ENCODE data around the gene DKK1. TPM values are rescaled to one million over a fixed set of nuclear protein-coding genes. Genes with fewer than 3 reads are reported as not detected.
"Not testable (repeated sequence)": the region's sequence is repeated elsewhere in the genome, so short reads cannot be mapped to it uniquely, and the experiment has no call there.

Gene DKK1
- total RNA-seq, 2 donors from 2014 or later = 0.82 TPM; not detected in 1

DNA sequence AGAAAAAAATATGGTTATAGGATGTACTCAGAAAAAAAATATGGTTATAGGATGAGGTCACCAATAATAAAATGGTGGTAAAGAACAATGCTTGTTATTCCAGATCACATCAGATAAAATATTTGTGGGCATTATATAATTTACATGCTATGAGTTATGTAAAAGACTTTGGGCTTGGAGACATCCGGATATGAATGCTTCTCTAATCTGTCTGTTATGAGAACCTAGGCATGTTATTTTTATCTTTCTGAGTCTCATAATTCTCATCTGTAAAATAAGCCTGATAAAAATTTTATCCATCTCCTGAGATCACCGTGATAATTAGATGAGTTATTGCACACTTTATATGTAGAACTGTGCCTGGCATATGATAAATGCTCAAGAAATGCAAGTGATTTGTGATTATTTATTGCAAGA lies 37.8 kb downstream of the DKK1 start:
- TF ChIP-seq, protein P1, sequence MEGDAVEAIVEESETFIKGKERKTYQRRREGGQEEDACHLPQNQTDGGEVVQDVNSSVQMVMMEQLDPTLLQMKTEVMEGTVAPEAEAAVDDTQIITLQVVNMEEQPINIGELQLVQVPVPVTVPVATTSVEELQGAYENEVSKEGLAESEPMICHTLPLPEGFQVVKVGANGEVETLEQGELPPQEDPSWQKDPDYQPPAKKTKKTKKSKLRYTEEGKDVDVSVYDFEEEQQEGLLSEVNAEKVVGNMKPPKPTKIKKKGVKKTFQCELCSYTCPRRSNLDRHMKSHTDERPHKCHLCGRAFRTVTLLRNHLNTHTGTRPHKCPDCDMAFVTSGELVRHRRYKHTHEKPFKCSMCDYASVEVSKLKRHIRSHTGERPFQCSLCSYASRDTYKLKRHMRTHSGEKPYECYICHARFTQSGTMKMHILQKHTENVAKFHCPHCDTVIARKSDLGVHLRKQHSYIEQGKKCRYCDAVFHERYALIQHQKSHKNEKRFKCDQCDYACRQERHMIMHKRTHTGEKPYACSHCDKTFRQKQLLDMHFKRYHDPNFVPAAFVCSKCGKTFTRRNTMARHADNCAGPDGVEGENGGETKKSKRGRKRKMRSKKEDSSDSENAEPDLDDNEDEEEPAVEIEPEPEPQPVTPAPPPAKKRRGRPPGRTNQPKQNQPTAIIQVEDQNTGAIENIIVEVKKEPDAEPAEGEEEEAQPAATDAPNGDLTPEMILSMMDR (IDR thresholded peaks at IDR 0.05) = no peak
- no peak overlapping the region for H3K4me3 ChIP-seq
- intact Hi-C loops (cut with DNase I) = no loop called here
- no peaks in the 10 kb centered on the region for H3K27me3 ChIP-seq
- H3K9me3 ChIP-seq = no peaks in the 10 kb centered on the region
- no peak overlapping the region for H3K9ac ChIP-seq (ENCODE audit: low read depth in 2 of 2, low read length in 2 of 2)
- H3K36me3 ChIP-seq = no peaks in the 10 kb centered on the region
- H3K4me1 ChIP-seq = no peaks in the 10 kb centered on the region
- no peak for DNase-seq
- no peak overlapping the region for H3K27ac ChIP-seq

DNA sequence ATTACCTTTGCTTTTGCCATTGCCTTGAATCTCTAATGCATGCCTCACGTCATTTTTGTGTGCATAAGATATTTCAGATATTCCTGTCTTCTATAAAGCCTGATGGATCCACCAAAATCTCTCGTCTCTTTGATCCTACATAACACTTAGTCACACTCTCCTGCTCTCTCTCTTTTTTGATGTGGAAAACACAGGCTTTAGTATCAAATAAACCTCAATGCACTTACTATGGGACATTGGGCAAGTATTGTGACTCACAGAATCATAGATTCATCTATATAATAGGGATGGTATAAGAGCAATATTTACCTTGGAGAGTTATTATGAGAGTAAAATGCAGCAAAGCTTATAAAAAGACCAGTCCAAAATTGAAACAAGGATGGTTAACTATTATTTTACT lies 39.1 kb downstream of the DKK1 start:
- intact Hi-C loops (cut with DNase I) = no loop called here
- DNase-seq = no peak

DNA sequence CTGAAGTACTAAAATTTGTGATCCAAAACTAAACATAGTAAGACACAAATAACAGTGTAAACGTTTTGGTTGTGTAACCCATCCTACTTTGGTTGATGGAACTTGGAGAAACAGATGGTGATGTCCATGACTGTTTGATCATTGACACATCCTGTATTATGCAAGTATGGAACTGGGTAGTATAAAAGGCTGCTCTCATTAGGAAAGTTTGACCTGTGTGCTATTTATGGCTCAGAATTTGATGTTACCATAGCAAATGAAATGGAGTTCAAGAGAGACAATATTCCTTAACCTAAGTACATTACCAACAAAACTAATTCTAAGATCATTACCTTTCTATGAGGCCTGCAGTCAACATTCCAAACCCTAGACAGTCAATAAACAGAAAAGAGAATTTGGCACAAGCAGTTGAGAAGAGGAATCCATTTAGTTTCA lies 39.9 kb downstream of the DKK1 start:
- H3K4me1 ChIP-seq = no peaks in the 10 kb centered on the region
- no peak overlapping the region for H3K9ac ChIP-seq (ENCODE audit: low read depth in 2 of 2, low read length in 2 of 2)
- no peaks in the 10 kb centered on the region for H3K9me3 ChIP-seq
- no peak for DNase-seq
- H3K27ac ChIP-seq = no peak overlapping the region
- TF ChIP-seq, protein P1 (IDR thresholded peaks at IDR 0.05) = no peak
- intact Hi-C loops (cut with DNase I) = no loop called here
- no peaks in the 10 kb centered on the region for H3K36me3 ChIP-seq
- no peak overlapping the region for H3K4me3 ChIP-seq
- no peaks in the 10 kb centered on the region for H3K27me3 ChIP-seq

More for the DNA sequence above, 39.1 kb downstream of the DKK1 start:
- H3K9ac ChIP-seq (ENCODE audit: low read depth in 2 of 2, low read length in 2 of 2) = no peak overlapping the region
- H3K4me3 ChIP-seq = no peak overlapping the region
- H3K27ac ChIP-seq = no peak overlapping the region
- TF ChIP-seq, protein P1 (IDR thresholded peaks at IDR 0.05) = no peak
- no peaks in the 10 kb centered on the region for H3K9me3 ChIP-seq
- no peaks in the 10 kb centered on the region for H3K27me3 ChIP-seq
- no peaks in the 10 kb centered on the region for H3K36me3 ChIP-seq
- H3K4me1 ChIP-seq = no peaks in the 10 kb centered on the region

DNA sequence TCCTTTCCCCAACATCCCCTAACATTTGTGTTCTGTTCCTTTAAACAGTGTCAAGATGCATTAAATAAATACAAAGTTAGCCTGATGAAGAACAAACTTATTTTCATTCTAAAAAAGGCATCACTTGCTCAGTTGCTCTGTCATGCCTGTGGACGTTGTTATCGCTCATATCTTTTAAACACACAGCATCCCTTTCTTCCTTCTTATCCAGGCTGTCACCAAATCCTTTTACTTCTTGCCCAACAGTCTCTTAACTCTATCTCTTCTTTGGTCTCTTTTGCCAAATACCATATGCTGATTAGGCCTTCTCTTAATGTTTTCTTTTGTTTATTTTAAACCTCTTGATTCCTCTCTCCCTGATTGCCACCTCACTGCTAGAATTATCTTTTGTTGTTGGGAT lies 43.9 kb downstream of the DKK1 start:
- TF ChIP-seq, protein P1 (IDR thresholded peaks at IDR 0.05) = no peak
- no peak for DNase-seq
- no peak overlapping the region for H3K4me3 ChIP-seq
- no peaks in the 10 kb centered on the region for H3K4me1 ChIP-seq
- no peak overlapping the region for H3K27ac ChIP-seq
- no peaks in the 10 kb centered on the region for H3K9me3 ChIP-seq
- no peaks in the 10 kb centered on the region for H3K27me3 ChIP-seq
- intact Hi-C loops (cut with DNase I) = no loop called here
- H3K9ac ChIP-seq (ENCODE audit: low read depth in 2 of 2, low read length in 2 of 2) = no peak overlapping the region
- no peaks in the 10 kb centered on the region for H3K36me3 ChIP-seq

DNA sequence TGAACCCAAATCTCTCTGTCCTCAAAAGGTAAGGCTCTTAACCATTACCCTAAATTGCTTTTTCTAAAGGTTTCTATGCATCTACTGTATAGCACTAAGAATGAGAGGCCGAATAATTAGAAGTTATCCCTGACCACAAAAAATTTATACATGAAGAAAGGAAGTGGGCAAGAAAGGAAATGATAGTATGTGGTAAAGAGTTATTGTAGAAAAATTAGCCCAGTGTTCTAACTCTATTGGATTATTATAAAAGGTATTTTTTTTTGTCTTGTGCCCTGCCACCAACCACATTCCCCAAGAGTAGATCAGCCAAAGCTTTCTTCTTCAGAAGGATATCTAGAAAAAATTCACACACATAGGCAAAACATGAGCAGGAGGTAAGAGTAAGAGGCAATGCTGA lies 45.4 kb downstream of the DKK1 start:
- no peaks in the 10 kb centered on the region for H3K36me3 ChIP-seq
- no peaks in the 10 kb centered on the region for H3K27me3 ChIP-seq
- intact Hi-C loops (cut with DNase I) = no loop called here
- no peak for DNase-seq
- H3K4me1 ChIP-seq = no peaks in the 10 kb centered on the region
- H3K4me3 ChIP-seq = no peak overlapping the region
- TF ChIP-seq, protein P1 (IDR thresholded peaks at IDR 0.05) = no peak
- H3K9me3 ChIP-seq = no peaks in the 10 kb centered on the region
- no peak overlapping the region for H3K9ac ChIP-seq (ENCODE audit: low read depth in 2 of 2, low read length in 2 of 2)
- H3K27ac ChIP-seq = no peak overlapping the region

DNA sequence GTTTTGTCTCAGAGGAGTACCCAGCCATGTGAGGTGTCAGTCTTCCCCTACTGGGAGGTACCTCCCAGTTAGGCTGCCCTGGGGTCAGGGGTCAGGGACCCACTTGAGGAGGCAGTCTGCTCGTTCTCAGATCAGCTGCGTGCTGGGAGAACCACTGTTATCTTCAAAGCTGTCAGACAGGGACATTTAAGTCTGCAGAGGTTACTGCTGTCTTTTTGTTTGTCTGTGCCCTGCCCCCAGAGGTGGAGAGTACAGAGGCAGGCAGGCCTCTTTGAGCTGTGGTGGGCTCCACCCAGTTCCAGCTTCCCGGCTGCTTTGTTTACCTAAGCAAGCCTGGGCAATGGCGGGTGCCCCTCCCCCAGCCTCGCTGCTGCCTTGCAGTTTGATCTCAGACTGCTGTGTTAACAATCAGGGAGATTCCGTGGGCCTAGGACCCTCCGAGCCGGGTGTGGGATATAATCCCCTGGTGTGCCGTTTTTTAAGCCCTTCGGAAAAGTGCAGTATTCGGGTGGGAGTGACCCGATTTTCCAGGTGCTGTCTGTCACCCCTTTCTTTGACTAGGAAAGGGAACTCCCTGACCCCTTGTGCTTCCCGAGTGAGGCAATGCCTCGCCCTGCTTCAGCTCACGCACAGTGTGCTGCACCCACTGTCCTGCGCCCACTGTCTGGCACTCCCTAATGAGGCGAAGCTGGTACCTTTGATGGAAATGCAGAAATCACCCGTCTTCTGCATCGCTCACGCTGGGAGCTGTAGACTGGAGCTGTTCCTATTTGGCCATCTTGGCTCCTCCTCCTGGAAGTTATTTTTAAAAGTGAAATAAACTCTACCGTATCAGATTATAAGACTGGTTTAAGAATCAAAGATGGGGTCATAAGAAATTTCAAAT lies 51.7 kb downstream of the DKK1 start:
- H3K27ac ChIP-seq; H3K4me1 ChIP-seq; DNase-seq; H3K9me3 ChIP-seq; H3K4me3 ChIP-seq; H3K36me3 ChIP-seq; intact Hi-C loops (cut with DNase I); H3K9ac ChIP-seq (ENCODE audit: low read depth in 2 of 2, low read length in 2 of 2); H3K27me3 ChIP-seq: not testable (repeated sequence)
